ENCODE measurements around the gene SMARCD3.

DNA sequence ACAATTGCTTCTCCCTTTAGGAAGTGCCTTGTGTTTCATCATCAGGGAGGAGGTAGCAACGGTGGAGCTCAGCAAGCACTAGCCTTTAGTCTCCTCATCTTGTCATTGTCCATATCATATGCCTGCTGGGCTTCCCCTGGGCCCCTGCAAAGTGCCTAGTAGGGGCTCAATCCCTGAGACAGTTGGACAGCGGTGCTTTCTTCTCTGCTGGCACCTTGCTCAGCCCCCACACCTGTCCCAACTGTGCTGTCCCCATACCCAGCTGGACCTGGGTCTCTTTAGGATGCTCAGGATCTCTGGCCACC lies 5.5 kb downstream of the SMARCD3 start:
- TF ChIP-seq, protein P1, sequence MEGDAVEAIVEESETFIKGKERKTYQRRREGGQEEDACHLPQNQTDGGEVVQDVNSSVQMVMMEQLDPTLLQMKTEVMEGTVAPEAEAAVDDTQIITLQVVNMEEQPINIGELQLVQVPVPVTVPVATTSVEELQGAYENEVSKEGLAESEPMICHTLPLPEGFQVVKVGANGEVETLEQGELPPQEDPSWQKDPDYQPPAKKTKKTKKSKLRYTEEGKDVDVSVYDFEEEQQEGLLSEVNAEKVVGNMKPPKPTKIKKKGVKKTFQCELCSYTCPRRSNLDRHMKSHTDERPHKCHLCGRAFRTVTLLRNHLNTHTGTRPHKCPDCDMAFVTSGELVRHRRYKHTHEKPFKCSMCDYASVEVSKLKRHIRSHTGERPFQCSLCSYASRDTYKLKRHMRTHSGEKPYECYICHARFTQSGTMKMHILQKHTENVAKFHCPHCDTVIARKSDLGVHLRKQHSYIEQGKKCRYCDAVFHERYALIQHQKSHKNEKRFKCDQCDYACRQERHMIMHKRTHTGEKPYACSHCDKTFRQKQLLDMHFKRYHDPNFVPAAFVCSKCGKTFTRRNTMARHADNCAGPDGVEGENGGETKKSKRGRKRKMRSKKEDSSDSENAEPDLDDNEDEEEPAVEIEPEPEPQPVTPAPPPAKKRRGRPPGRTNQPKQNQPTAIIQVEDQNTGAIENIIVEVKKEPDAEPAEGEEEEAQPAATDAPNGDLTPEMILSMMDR (IDR thresholded peaks at IDR 0.05), result no peak
- no peak for TF ChIP-seq POLR2A (IDR thresholded peaks at IDR 0.05)

Data from uterus (tissue), 2 donors.